Stimulated activated naive B cell treated with anti-CD40 and anti-IgM and Interleukin-4, amounts not matched to agents 10 μg/mL and 1 μg/mL and 100 μg/mL, for 72 hours (primary cell): Measurements from ENCODE around the gene SREK1.

Experiments used
- ATAC-seq, 2 donors: fragments of 150-1000 bp; cut with Tn5 transposase; replicated peaks; 2 replicates each; pipeline ENCODE4 v1.10.0; 2021; ENCODE audit warnings: moderate library complexity in 1 of 2
- DNase-seq: peaks from one replicate; pipeline ENCODE4 v3.0.0; 2021
- H3K27ac Mint-ChIP-seq: one replicate; pipeline ENCODE4 v1.8.0; 2022; ENCODE audit warnings: mild to moderate bottlenecking, mixed read lengths
- H3K27me3 Mint-ChIP-seq, 2 donors: one replicate each; pipeline ENCODE4 v1.8.0; 2022; ENCODE audit warnings: mixed read lengths in 2 of 2
- H3K36me3 Mint-ChIP-seq, 2 donors: one replicate each; pipeline ENCODE4 v1.8.0; 2022; ENCODE audit warnings: mixed read lengths in 2 of 2, mild to moderate bottlenecking in 1 of 2
- H3K4me1 Mint-ChIP-seq, 2 donors: one replicate each; pipeline ENCODE4 v1.8.0; 2022; ENCODE audit warnings: mixed read lengths in 2 of 2, mild to moderate bottlenecking in 1 of 2
- H3K4me3 Mint-ChIP-seq, 2 donors: one replicate each; pipeline ENCODE4 v1.8.0; 2022; ENCODE audit warnings: mild to moderate bottlenecking in 2 of 2, mixed read lengths in 2 of 2, moderate library complexity in 1 of 2
- H3K9me3 Mint-ChIP-seq, 2 donors: one replicate each; pipeline ENCODE4 v1.8.0; 2022; ENCODE audit warnings: mixed read lengths in 2 of 2, mild to moderate bottlenecking in 1 of 2

The SREK1 gene

DNA sequence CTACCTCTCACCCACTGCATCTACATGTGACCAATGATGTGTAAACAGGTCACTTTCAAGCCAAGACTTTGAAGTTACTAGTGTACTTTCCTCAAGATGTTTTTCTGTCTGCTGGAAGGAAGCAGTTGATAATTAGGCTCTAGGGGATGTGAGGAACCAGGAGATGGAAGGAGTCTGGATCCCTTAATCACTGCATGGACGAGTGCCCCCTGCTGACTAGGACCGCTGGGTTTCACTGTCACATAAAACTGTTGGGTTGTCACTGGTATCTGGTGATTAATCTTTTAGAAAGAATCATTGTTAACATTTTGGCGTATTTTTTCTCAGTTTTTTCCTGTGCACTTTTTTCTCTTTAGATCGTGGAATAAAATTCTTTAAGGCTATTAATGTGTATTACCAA is 79.5 kb downstream of the SREK1 start:
- Mint-ChIP-seq H3K36me3 (peaks cover 0 to 4% of the 10 kb centered on the region in 2 donors), H3K4me1 (peaks cover 1 to 4% of the 10 kb centered on the region in 2 donors), H3K27me3 (peaks cover 0 to 5% of the 10 kb centered on the region in 2 donors), H3K27ac (no peak overlapping the region), H3K4me3 (no peak overlapping the region), H3K9me3 (peaks cover 4% of the 10 kb centered on the region in 2 donors)
- DNase-seq (no peak), ATAC-seq (no peak)

DNA sequence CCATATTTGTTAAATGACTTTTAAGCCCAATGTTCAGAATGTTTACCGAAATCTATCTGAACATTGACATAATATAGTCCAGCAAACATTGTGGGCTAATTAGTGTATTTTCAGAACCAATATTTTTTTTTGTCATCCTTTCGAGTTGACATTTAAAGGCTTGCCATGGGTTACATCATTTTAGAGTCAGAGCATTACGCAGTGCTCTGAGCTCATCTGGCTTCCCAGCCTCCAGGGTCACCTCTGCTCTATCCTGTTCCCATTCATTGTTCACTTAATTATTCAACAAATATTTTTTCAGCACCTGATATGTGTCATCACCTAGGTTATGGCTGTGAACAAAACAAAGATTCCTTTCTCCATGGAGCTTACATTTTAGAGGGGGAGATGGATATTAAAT is 80.2 kb downstream of the SREK1 start:
- no peak overlapping the region for H3K4me3 Mint-ChIP-seq
- ATAC-seq, result no peak
- peaks cover 0 to 4% of the 10 kb centered on the region in 2 donors for H3K36me3 Mint-ChIP-seq
- H3K9me3 Mint-ChIP-seq, result peaks cover 4% of the 10 kb centered on the region in 2 donors
- H3K4me1 Mint-ChIP-seq, result peaks cover 1 to 4% of the 10 kb centered on the region in 2 donors
- H3K27ac Mint-ChIP-seq, result no peak overlapping the region
- H3K27me3 Mint-ChIP-seq, result peaks cover 0 to 5% of the 10 kb centered on the region in 2 donors
- no peak for DNase-seq

DNA sequence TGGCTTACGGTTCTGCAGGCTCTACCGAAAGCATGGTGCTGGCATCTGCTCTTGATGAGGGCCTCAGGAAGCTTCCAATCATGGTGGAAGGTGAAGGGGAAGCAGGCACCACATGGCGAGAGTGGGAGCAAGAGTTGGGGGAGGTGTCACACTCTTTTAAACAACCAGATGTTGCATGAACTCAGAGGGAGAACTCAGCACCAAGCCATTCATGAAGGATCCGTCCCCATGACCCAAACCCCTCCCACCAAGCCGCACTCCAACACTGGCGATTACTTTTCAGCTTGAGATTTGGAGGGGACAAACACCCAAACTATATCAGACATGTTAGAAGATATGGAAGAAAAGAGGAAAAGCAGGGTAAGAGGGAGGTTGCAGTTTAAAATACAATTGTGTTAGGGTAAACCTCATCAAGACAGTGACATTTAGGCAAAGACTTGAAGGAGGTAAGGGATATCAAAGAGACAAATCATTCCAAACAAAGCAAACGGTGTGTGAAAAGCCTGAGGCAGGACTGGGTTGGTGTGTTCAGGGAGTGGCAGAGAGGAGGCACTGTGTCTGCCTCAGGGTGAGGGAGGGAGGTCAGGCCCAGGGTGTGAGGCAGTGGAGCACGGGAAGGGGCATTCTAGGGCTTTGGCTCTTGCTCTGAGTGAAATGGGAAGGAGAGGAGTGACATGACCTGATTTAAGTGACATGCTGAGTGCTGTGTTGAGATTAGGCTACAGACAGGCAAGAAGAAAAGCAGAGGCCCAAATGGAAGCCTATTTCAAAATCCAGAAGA is 80.9 kb downstream of the SREK1 start:
- Mint-ChIP-seq H3K27ac (no peak overlapping the region), H3K27me3 (peaks cover 0 to 5% of the 10 kb centered on the region in 2 donors), H3K9me3 (peaks cover 4% of the 10 kb centered on the region in 2 donors), H3K4me1 (peaks cover 1 to 4% of the 10 kb centered on the region in 2 donors), H3K36me3 (peaks cover 0 to 4% of the 10 kb centered on the region in 2 donors), H3K4me3 (no peak overlapping the region)
- no peak for DNase-seq
- ATAC-seq, result no peak

DNA sequence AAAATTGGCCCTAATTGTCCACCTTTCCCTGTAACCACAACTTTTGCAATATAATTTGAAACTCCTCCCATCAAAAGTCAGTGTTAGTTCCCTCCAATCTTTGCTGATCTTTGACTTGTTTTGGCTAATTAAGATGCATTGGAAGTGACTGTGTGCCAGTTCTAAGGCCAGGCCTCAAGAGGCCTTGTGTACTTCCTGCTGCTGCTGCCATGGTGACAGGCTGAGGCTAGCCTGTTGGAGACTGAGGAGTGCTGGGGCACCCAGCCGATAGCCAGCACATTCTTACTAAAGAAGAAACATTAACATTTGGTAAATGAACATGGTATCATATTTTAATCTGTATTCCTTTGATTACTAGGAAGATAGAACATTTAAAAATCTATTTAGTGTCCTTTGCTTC is 86.5 kb downstream of the SREK1 start:
- no peaks in the 10 kb centered on the region for H3K27me3 Mint-ChIP-seq
- no peaks in the 10 kb centered on the region for H3K4me1 Mint-ChIP-seq
- DNase-seq, result no peak
- H3K36me3 Mint-ChIP-seq, result no peaks in the 10 kb centered on the region
- H3K27ac Mint-ChIP-seq, result no peak overlapping the region
- H3K9me3 Mint-ChIP-seq, result peaks cover 0 to 3% of the 10 kb centered on the region in 2 donors
- no peak overlapping the region for H3K4me3 Mint-ChIP-seq
- no peak for ATAC-seq

DNA sequence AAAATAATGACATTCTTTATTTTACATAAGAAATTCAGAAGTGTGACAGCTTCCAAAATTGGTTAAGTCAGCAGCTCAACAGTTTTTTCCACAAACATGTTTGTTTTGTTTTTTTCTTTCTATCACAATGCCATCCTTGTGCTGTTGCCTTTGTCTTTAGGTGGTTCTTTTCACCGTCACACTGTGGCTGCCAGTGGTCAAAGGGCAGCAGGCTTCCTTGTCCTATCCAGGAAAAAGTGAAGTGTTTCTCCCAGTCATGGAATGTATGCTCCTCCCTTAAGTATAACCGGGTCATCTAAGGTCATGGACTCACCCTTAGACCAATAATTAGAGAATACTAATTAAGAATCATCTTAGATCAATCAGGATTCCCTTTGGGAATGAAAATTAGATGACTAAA is 87.4 kb downstream of the SREK1 start:
- Mint-ChIP-seq H3K4me1 (no peaks in the 10 kb centered on the region), H3K27ac (no peak overlapping the region), H3K4me3 (no peak overlapping the region), H3K36me3 (no peaks in the 10 kb centered on the region), H3K9me3 (no peaks in the 10 kb centered on the region), H3K27me3 (peaks cover 0 to 3% of the 10 kb centered on the region in 2 donors)
- DNase-seq (no peak), ATAC-seq (no peak)

DNA sequence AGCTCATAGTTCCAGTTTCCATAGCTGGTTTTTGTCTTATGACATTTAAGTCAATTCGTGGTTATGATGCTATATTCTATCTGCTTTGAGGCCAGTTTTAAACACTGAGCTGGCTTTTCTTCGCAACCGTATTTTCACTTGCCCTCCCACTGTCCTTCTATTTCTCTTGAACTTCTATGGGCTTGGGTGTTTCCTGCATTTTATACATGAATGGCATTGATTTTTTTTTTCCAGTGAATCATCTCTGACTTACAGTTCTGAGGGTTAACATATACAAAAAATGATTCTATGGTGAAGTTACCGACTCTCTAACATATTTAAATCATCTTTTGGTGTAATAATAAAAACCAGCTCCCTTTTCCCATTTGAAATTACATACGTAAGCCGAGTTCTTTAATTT is 88.2 kb downstream of the SREK1 start:
- H3K27me3 Mint-ChIP-seq, result peaks cover 0 to 5% of the 10 kb centered on the region in 2 donors
- H3K9me3 Mint-ChIP-seq, result no peaks in the 10 kb centered on the region
- H3K27ac Mint-ChIP-seq, result no peak overlapping the region
- no peaks in the 10 kb centered on the region for H3K4me1 Mint-ChIP-seq
- DNase-seq (no peak), ATAC-seq (no peak)
- H3K36me3 Mint-ChIP-seq, result no peaks in the 10 kb centered on the region
- H3K4me3 Mint-ChIP-seq, result no peak overlapping the region

DNA sequence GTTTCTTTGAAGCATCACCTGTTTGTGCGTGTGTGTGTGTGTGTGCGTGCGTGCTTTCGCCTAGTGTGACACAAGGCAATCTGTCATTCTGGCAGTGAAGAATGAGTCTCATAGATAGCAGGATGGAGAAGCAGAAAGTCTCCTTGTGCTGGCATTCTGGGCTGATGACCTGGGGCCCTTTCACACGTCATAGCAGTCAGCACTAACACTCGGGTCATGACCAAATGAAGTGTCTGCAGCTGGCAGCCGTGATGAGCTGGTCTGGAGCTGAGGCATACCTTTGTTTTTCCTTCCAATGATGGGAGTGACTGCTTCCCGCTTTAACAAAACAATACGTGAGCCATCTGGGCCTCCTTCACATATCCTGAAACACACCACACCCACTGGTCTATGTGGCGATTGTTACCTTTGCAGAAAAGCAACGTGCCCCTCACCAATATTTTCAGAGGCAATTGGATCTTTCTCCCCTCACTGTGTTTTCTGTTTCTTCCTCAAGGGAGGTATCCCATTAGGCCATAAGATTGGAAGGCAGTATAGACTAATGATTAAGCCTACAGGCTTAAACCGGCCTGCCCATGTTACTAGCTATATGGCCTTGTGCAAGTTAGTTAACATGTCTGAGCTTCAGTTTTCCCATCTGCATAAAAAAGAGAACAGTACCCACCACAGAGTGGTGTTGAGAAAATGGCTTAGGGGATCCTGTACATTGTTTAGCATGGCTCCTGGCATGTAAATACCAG is 88.8 kb downstream of the SREK1 start:
- H3K27me3 Mint-ChIP-seq, result peaks cover 0 to 5% of the 10 kb centered on the region in 2 donors
- DNase-seq (no peak), ATAC-seq (no peak)
- no peaks in the 10 kb centered on the region for H3K4me1 Mint-ChIP-seq
- no peak overlapping the region for H3K4me3 Mint-ChIP-seq
- no peaks in the 10 kb centered on the region for H3K9me3 Mint-ChIP-seq
- no peak overlapping the region for H3K27ac Mint-ChIP-seq
- no peaks in the 10 kb centered on the region for H3K36me3 Mint-ChIP-seq
